K562 (cell line): Measurements from ENCODE around the gene GNAQ.

Source experiments
- EZH2 ChIP-seq: IDR thresholded peaks from 2 replicates; pipeline ENCODE4 v1.6.1; 2012; ENCODE audit warnings: low read depth, mild to moderate bottlenecking, inconsistent platforms, low read length, borderline replicate concordance
- HDAC2 ChIP-seq: fragments of 450-650 bp; IDR thresholded peaks from 2 replicates; pipeline ENCODE4 v1.6.1; 2016; ENCODE audit warnings: mild to moderate bottlenecking
- PURB ChIP-seq: sonication (generic); formaldehyde crosslinking; IDR thresholded peaks from 2 replicates; pipeline ENCODE4 v1.9.0; 2021; ENCODE audit warnings: low read depth, mild to moderate bottlenecking, missing genetic modification reagents
- RFX1 ChIP-seq: fragments of 450-650 bp; IDR thresholded peaks from 2 replicates; pipeline ENCODE4 v1.6.1; 2016; ENCODE audit warnings: mild to moderate bottlenecking, moderate library complexity
- SIRT6 ChIP-seq: IDR thresholded peaks from one replicate; pipeline ENCODE4 v1.6.1; 2012; ENCODE audit warnings: low read depth, mild to moderate bottlenecking, control low read depth, inconsistent platforms, low read length, moderate library complexity
- TF ChIP-seq, protein P1 (sequence below): sonication (generic); formaldehyde crosslinking; IDR thresholded peaks from 2 replicates; pipeline ENCODE4 v1.4.0; 2020; ENCODE audit warnings: mild to moderate bottlenecking, missing genetic modification reagents

DNA sequence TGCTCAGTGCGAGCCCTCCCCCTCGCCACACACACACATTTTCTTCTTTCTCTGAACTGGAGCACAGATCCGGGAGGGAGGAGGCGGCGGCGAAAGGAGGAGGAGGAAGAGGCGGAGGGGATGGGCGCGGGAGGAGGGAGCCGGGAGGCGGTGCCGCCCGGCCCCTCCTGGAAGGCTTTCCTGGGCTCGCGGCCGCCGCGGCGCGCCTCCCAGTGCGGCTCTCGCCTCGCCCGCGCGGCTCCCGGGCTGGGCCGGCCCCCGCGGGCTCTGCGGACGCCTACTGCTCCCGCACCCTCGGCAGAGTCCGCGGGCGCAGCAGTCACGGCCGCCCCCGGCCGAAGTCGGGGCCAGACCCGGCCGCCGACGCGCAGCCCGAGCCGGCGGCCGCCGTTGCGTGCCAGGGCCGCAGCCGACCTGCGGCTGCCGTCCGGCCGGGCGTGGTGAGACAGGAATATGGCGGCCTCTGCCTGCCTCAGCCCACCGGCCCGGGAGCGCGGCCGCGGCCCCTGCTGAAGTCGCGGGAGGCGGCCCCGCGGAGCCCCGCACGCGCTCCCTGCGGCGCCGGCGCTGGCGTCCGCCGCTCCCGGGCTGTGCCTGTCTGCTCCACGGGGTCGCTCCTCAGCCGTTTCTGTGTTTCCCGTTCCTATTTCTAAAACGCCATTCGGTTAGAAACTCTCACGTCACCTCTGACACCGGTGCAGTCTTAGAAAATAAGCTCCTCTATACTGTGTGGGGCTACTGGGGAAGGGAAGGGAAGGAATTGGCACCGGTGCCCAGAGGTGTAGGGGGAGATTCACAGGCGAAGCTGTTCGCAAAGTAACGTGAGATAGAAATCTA, 500 bp upstream of the GNAQ start:
- TF ChIP-seq, protein P1, sequence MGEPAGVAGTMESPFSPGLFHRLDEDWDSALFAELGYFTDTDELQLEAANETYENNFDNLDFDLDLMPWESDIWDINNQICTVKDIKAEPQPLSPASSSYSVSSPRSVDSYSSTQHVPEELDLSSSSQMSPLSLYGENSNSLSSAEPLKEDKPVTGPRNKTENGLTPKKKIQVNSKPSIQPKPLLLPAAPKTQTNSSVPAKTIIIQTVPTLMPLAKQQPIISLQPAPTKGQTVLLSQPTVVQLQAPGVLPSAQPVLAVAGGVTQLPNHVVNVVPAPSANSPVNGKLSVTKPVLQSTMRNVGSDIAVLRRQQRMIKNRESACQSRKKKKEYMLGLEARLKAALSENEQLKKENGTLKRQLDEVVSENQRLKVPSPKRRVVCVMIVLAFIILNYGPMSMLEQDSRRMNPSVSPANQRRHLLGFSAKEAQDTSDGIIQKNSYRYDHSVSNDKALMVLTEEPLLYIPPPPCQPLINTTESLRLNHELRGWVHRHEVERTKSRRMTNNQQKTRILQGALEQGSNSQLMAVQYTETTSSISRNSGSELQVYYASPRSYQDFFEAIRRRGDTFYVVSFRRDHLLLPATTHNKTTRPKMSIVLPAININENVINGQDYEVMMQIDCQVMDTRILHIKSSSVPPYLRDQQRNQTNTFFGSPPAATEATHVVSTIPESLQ (CRISPR knock-in tag) = no peak
- TF ChIP-seq SIRT6 (no peak), EZH2 (no peak), HDAC2 (no peak), RFX1 (no peak), PURB (CRISPR knock-in tag) (no peak)
